Measurements from ENCODE around the gene TNFRSF25. TPM values are rescaled to one million over a fixed set of nuclear protein-coding genes. Genes with fewer than 3 reads are reported as not detected.

Gene TNFRSF25
- polyA plus RNA-seq, 1 of the 3 experiments (the other 2 are of a cell fraction): 20.8 TPM

GRCh38 chr1:6414881-6415626 lies 50.9 kb downstream of the TNFRSF25 start:
- Histone ChIP-seq H3K4me2 (peak overlapping the region; percentile 66; the same call in 1 of the 2 replicates), H3K79me2 (ENCODE audit: insufficient read depth) (no peaks in the 10 kb centered on the region), H4K20me1 (ENCODE audit: insufficient read depth) (no peaks in the 10 kb centered on the region), H3K9ac (no peak overlapping the region), H3K9me3 (no peaks in the 10 kb centered on the region), H3K36me3 (replicated peaks in 1 of 2; ENCODE audit: control insufficient read depth in 1 of 2, insufficient read depth in 2 of 2, low read length in 1 of 2) (no peaks in the 10 kb centered on the region), H3F3A (replicated peaks; ENCODE audit: insufficient read depth) (no peaks in the 10 kb centered on the region), H3K4me1 (ENCODE audit: control insufficient read depth in 1 of 2, insufficient read depth in 2 of 2, low read depth in 1 of 2, low read length in 1 of 2) (peaks cover 0 to 6% of the 10 kb centered on the region in 2 experiments; a peak in 1 of 4 replicates), H2AFZ (ENCODE audit: low read depth) (peak overlapping the region; percentile 83), H3K4me3 (ENCODE audit: low read depth in 2 of 2, low read length in 1 of 2) (no peak overlapping the region), H3K9me2 (no peaks in the 10 kb centered on the region), H3K27ac (ENCODE audit: low read depth in 2 of 2, low read length in 1 of 2) (no peak overlapping the region), H3K27me3 (ENCODE audit: insufficient read depth) (peaks cover 17% of the 10 kb centered on the region)
- DNase-seq: no peak
- CTCF ChIA-PET: interaction anchor here (0.7 to 16.1 kb wide), 29 partner anchors 8 to 168 kb away, joined by 3 to 290 read pairs (median 5); partner anchors contain the start of genes ACOT7 and ESPN
- 70% methylated on average over 16 of the region's 17 CpGs for WGBS (ENCODE audit: low lambda C conversion rate)
- POLR2A ChIA-PET: no interaction called here
- TF ChIP-seq RAD21 (IDR thresholded peaks at IDR 0.05; ENCODE audit: low read length) (no peak), TCF12 (IDR thresholded peaks at IDR 0.05) (no peak), RCOR1 (IDR thresholded peaks at IDR 0.05; ENCODE audit: low read length) (no peak), GABPA (IDR thresholded peaks at IDR 0.05; ENCODE audit: low read depth) (no peak), FOXJ3 (CRISPR knock-in tag; IDR thresholded peaks at IDR 0.05) (no peak), FOSL2 (IDR thresholded peaks at IDR 0.05; ENCODE audit: borderline replicate concordance, low read depth) (no peak), ELF1 (IDR thresholded peaks at IDR 0.05) (no peak), USF2 (IDR thresholded peaks at IDR 0.05; ENCODE audit: borderline replicate concordance, low read depth, low read length) (no peak), CHD2 (IDR thresholded peaks at IDR 0.05; ENCODE audit: low read length, partially characterized antibody) (no peak), RFX5 (IDR thresholded peaks at IDR 0.05; ENCODE audit: low read length) (no peak), MXI1 (IDR thresholded peaks at IDR 0.05; ENCODE audit: low read depth, low read length) (no peak), NFIC (IDR thresholded peaks at IDR 0.05; ENCODE audit: borderline replicate concordance) (no peak), SIN3A (IDR thresholded peaks at IDR 0.05; ENCODE audit: borderline replicate concordance, low read depth, low read length) (no peak), POLR2AphosphoS5 (IDR thresholded peaks at IDR 0.05; ENCODE audit: low read depth, low read length) (no peak), FOXM1 (IDR thresholded peaks at IDR 0.05; ENCODE audit: low read depth) (no peak)
- TF ChIP-seq, protein P1, sequence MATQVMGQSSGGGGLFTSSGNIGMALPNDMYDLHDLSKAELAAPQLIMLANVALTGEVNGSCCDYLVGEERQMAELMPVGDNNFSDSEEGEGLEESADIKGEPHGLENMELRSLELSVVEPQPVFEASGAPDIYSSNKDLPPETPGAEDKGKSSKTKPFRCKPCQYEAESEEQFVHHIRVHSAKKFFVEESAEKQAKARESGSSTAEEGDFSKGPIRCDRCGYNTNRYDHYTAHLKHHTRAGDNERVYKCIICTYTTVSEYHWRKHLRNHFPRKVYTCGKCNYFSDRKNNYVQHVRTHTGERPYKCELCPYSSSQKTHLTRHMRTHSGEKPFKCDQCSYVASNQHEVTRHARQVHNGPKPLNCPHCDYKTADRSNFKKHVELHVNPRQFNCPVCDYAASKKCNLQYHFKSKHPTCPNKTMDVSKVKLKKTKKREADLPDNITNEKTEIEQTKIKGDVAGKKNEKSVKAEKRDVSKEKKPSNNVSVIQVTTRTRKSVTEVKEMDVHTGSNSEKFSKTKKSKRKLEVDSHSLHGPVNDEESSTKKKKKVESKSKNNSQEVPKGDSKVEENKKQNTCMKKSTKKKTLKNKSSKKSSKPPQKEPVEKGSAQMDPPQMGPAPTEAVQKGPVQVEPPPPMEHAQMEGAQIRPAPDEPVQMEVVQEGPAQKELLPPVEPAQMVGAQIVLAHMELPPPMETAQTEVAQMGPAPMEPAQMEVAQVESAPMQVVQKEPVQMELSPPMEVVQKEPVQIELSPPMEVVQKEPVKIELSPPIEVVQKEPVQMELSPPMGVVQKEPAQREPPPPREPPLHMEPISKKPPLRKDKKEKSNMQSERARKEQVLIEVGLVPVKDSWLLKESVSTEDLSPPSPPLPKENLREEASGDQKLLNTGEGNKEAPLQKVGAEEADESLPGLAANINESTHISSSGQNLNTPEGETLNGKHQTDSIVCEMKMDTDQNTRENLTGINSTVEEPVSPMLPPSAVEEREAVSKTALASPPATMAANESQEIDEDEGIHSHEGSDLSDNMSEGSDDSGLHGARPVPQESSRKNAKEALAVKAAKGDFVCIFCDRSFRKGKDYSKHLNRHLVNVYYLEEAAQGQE (IDR thresholded peaks at IDR 0.05; ENCODE audit: low read depth, low read length): no peak
- TF ChIP-seq, protein P2, sequence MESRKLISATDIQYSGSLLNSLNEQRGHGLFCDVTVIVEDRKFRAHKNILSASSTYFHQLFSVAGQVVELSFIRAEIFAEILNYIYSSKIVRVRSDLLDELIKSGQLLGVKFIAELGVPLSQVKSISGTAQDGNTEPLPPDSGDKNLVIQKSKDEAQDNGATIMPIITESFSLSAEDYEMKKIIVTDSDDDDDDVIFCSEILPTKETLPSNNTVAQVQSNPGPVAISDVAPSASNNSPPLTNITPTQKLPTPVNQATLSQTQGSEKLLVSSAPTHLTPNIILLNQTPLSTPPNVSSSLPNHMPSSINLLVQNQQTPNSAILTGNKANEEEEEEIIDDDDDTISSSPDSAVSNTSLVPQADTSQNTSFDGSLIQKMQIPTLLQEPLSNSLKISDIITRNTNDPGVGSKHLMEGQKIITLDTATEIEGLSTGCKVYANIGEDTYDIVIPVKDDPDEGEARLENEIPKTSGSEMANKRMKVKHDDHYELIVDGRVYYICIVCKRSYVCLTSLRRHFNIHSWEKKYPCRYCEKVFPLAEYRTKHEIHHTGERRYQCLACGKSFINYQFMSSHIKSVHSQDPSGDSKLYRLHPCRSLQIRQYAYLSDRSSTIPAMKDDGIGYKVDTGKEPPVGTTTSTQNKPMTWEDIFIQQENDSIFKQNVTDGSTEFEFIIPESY (IDR thresholded peaks at IDR 0.05; ENCODE audit: borderline replicate concordance, low read depth): no peak
- TF ChIP-seq, protein P3, sequence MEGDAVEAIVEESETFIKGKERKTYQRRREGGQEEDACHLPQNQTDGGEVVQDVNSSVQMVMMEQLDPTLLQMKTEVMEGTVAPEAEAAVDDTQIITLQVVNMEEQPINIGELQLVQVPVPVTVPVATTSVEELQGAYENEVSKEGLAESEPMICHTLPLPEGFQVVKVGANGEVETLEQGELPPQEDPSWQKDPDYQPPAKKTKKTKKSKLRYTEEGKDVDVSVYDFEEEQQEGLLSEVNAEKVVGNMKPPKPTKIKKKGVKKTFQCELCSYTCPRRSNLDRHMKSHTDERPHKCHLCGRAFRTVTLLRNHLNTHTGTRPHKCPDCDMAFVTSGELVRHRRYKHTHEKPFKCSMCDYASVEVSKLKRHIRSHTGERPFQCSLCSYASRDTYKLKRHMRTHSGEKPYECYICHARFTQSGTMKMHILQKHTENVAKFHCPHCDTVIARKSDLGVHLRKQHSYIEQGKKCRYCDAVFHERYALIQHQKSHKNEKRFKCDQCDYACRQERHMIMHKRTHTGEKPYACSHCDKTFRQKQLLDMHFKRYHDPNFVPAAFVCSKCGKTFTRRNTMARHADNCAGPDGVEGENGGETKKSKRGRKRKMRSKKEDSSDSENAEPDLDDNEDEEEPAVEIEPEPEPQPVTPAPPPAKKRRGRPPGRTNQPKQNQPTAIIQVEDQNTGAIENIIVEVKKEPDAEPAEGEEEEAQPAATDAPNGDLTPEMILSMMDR (IDR thresholded peaks at IDR 0.05): no peak
